Loucy (cell line): Measurements from ENCODE around the gene LY6G6C.
A peak's percentile ranks its signal among the peaks of the same experiment; 100 is the strongest.

Experiments used
- H2AFZ ChIP-seq: fragments of 200-600 bp; sonication (generic); 2 replicates; pipeline ENCODE4 v1.6.0; 2016; ENCODE audit warnings: antibody characterized with exemption, mild to moderate bottlenecking, low read length, moderate library complexity
- H3F3A ChIP-seq: fragments of 200-600 bp; 2 replicates; pipeline ENCODE4 v1.6.0; 2016; ENCODE audit warnings: antibody characterized with exemption, low read depth, mild to moderate bottlenecking
- H3K27me3 ChIP-seq: fragments of 200-600 bp; sonication (generic); 2 replicates; pipeline ENCODE4 v1.6.1; 2014; ENCODE audit warnings: low read length, mild to moderate bottlenecking; ENCODE audit not compliant: insufficient read depth, poor library complexity, severe bottlenecking
- H3K36me3 ChIP-seq: fragments of 200-600 bp; sonication (generic); 2 replicates; pipeline ENCODE4 v1.6.1; 2016; ENCODE audit warnings: low read length; ENCODE audit not compliant: insufficient read depth
- H3K4me1 ChIP-seq: fragments of 200-600 bp; sonication (generic); 2 replicates; pipeline ENCODE4 v1.5.1; 2014; ENCODE audit warnings: low read length, mild to moderate bottlenecking; ENCODE audit not compliant: insufficient read depth, poor library complexity, severe bottlenecking
- H3K4me2 ChIP-seq: fragments of 200-600 bp; sonication (generic); 2 replicates; pipeline ENCODE4 v1.6.0; 2014; ENCODE audit warnings: antibody characterized with exemption, low read length, low read depth, mild to moderate bottlenecking; ENCODE audit not compliant: poor library complexity, severe bottlenecking
- H3K4me3 ChIP-seq: fragments of 200-600 bp; sonication (generic); 2 replicates; pipeline ENCODE4 v1.5.1; 2014; ENCODE audit warnings: low read length, mild to moderate bottlenecking, mixed read lengths; ENCODE audit not compliant: poor library complexity, severe bottlenecking
- H3K79me2 ChIP-seq: fragments of 200-600 bp; sonication (generic); 2 replicates; pipeline ENCODE4 v1.6.1; 2014; ENCODE audit warnings: low read length; ENCODE audit not compliant: insufficient read depth
- H3K9ac ChIP-seq: fragments of 200-600 bp; sonication (generic); 2 replicates; pipeline ENCODE4 v1.6.0; 2014; ENCODE audit warnings: mild to moderate bottlenecking, low read depth, low read length, moderate library complexity; ENCODE audit not compliant: poor library complexity, severe bottlenecking
- H3K9me2 ChIP-seq: fragments of 200-600 bp; sonication (generic); replicated peaks from 2 replicates; pipeline ENCODE4 v1.6.1; 2016; ENCODE audit warnings: low read depth, low read length, mixed read lengths
- H3K9me3 ChIP-seq: fragments of 200-600 bp; sonication (generic); 2 replicates; pipeline ENCODE4 v1.6.1; 2014; ENCODE audit warnings: mild to moderate bottlenecking, antibody characterized with exemption, low read length, low read depth; ENCODE audit not compliant: insufficient read depth
- H4K20me1 ChIP-seq: fragments of 200-600 bp; sonication (generic); 2 replicates; pipeline ENCODE4 v1.6.0; 2014; ENCODE audit warnings: antibody characterized with exemption, low read length, mild to moderate bottlenecking; ENCODE audit not compliant: insufficient read depth, poor library complexity, severe bottlenecking
- EZH2phosphoT487 ChIP-seq: fragments of 200-600 bp; IDR thresholded peaks from 2 replicates; pipeline ENCODE4 v1.6.1; 2018; ENCODE audit warnings: antibody characterized with exemption, mild to moderate bottlenecking, moderate library complexity, borderline replicate concordance
- TF ChIP-seq, protein P1 (sequence below): fragments of 200-600 bp; sonication (generic); conservative IDR thresholded peaks from 2 replicates; pipeline ENCODE4 v1.5.1; 2014; ENCODE audit warnings: mild to moderate bottlenecking, antibody characterized with exemption, low read length

The LY6G6C gene, protein sequence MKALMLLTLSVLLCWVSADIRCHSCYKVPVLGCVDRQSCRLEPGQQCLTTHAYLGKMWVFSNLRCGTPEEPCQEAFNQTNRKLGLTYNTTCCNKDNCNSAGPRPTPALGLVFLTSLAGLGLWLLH

DNA sequence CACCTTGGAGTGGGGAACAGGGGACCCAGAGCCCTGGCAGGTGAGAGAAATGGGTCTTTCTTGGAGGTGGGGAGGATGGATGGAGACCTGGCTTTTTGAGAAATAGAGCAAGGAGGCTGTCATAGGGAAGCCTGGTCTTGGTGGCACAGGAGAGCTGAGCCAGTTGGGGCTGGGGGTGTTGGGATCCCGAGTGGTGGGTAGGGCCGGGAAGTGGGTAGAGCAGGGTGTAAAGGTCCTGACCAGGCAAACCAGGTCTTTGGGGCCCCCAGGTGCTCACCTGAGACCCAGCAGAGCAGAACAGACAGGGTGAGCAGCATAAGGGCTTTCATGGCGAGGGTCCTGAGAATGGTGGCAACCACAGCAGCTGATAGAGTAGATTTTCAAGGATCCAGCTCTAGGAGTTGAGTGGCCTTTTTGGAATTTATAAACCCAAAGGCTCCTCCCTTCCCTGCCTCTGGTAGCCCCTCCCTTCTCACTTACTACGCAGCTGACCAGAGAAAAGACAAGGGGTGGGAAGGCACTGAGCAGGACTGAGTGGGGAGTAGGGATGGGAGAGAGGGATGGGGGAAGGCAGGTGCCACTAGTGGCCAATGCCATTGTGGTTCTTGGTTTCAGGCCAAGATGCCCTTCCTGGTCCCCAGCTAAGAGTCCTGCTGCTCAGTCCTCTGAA lies at the start of gene LY6G6C:
LY6G6C (minus strand) TSS at position 396 of the 670 bp plus-strand sequence; CDS start at position 329, 67 bp downstream.
- no peaks in the 10 kb centered on the region for H4K20me1 ChIP-seq
- TF ChIP-seq EZH2phosphoT487, result no peak
- TF ChIP-seq, protein P1, sequence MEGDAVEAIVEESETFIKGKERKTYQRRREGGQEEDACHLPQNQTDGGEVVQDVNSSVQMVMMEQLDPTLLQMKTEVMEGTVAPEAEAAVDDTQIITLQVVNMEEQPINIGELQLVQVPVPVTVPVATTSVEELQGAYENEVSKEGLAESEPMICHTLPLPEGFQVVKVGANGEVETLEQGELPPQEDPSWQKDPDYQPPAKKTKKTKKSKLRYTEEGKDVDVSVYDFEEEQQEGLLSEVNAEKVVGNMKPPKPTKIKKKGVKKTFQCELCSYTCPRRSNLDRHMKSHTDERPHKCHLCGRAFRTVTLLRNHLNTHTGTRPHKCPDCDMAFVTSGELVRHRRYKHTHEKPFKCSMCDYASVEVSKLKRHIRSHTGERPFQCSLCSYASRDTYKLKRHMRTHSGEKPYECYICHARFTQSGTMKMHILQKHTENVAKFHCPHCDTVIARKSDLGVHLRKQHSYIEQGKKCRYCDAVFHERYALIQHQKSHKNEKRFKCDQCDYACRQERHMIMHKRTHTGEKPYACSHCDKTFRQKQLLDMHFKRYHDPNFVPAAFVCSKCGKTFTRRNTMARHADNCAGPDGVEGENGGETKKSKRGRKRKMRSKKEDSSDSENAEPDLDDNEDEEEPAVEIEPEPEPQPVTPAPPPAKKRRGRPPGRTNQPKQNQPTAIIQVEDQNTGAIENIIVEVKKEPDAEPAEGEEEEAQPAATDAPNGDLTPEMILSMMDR, result no peak
- H3K27me3 ChIP-seq, result no peaks in the 10 kb centered on the region
- no peak within 1 kb of the TSS for H3K4me3 ChIP-seq
- H2AFZ ChIP-seq, result no peak within 1 kb of the TSS
- H3K4me2 ChIP-seq, result no peak within 1 kb of the TSS
- no peak within 1 kb of the TSS for H3K9ac ChIP-seq
- no peaks in the 10 kb centered on the region for H3K79me2 ChIP-seq
- H3K4me1 ChIP-seq, result peaks cover 14% of the 10 kb centered on the region
- H3K9me3 ChIP-seq, result no peaks in the 10 kb centered on the region
- H3K9me2 ChIP-seq, result no peaks in the 10 kb centered on the region
- peaks cover 4% of the 10 kb centered on the region; the same call in 1 of the 2 replicates for H3F3A ChIP-seq
- H3K36me3 ChIP-seq, result no peaks in the 10 kb centered on the region; the same call in 1 of the 2 replicates

DNA sequence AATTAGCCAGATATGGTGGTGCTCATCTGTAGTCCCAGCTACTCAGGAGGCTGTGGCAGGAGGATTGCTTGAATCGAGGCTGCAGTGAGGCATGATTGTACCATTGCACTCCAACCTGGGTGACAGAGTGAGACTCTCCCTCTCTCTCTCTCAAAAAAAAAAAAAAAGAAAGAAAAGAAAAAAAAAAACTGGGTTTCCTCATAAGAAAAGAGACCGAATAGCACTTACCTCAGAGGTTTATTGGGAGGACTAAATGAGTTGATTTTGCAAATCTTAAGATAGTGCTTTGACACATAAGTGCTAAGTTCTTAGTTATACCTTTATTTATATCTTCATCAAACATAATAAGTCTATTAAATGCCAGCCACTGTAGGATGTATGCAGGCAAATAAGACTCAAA lies 49.3 kb upstream of the LY6G6C start:
- H3K4me3 ChIP-seq, result no peak overlapping the region
- TF ChIP-seq, protein P1, result no peak
- no peak for TF ChIP-seq EZH2phosphoT487
- H3K79me2 ChIP-seq, result no peaks in the 10 kb centered on the region
- no peak overlapping the region for H3K4me2 ChIP-seq
- no peaks in the 10 kb centered on the region for H4K20me1 ChIP-seq
- no peaks in the 10 kb centered on the region for H3K9me3 ChIP-seq
- H3F3A ChIP-seq, result no peaks in the 10 kb centered on the region
- peaks cover 11% of the 10 kb centered on the region for H3K4me1 ChIP-seq
- H3K36me3 ChIP-seq, result no peaks in the 10 kb centered on the region
- no peaks in the 10 kb centered on the region for H3K27me3 ChIP-seq
- no peak overlapping the region for H2AFZ ChIP-seq
- no peaks in the 10 kb centered on the region for H3K9me2 ChIP-seq
- no peak overlapping the region for H3K9ac ChIP-seq

DNA sequence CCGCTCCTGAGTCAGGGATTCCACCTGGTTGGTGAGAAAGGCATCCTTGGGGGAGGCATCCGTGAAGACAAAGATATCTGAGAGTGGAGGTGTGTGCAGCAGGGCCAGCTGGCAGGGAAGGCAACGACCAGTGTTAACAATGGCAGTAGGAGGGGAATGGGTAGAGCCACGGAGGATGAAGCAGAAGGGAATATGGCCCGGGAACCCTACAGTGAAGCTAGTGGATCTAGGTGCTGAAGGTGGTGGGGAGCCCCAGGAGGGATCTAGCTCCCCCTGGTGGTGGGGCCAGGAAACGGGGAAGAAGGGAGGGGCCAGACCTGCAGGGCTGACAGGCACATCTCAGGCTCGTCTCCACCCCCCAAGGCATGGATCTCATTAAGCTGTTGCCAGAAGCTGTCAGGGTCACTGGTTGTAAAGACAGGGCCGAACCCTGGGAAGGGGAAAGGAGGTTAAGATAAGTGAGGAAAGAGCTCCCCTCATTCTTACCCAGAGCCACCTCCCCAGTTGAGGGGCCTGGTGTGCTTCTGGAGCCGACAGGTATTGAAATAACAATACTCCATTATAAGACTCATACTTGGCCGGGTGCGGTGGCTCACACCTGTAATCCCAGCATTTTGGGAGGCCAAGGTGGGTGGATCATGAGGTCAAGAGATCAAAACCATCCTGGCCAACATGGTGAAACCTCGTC lies 48.3 kb upstream of the LY6G6C start:
- Histone ChIP-seq H3K9me3 (no peaks in the 10 kb centered on the region), H3K4me1 (peaks cover 11% of the 10 kb centered on the region), H2AFZ (no peak overlapping the region), H3K9me2 (no peaks in the 10 kb centered on the region), H3K9ac (no peak overlapping the region), H3K4me2 (no peak overlapping the region), H4K20me1 (no peaks in the 10 kb centered on the region), H3K4me3 (no peak overlapping the region), H3K79me2 (no peaks in the 10 kb centered on the region), H3K27me3 (no peaks in the 10 kb centered on the region), H3K36me3 (no peaks in the 10 kb centered on the region), H3F3A (no peaks in the 10 kb centered on the region)
- TF ChIP-seq EZH2phosphoT487, result no peak
- TF ChIP-seq, protein P1, result peak; percentile 92
